ENCODE results near the gene PDIA5. TPM values are rescaled to one million over a fixed set of nuclear protein-coding genes. Genes with fewer than 3 reads are reported as not detected.

Gene PDIA5
- total and polyA plus RNA-seq, 4 donors: 15.5 to 38.6 (median 30.7) TPM

GRCh38 chr3:123130079-123130750 lies 63.4 kb downstream of the PDIA5 start:
- Histone ChIP-seq H3K9me3 (ENCODE audit: control insufficient read depth in 4 of 4, insufficient read depth in 3 of 4, low read length in 3 of 4) (peaks cover 0 to 5% (median 0%) of the 10 kb centered on the region in 4 donors), H3K36me3 (ENCODE audit: control insufficient read depth in 4 of 4, insufficient read depth in 4 of 4, low read length in 4 of 4) (peaks cover 0 to 34% (median under 1%) of the 10 kb centered on the region in 4 donors), H3K27ac (ENCODE audit: low read depth in 1 of 2, low read length in 1 of 2) (no peak overlapping the region), H3K9ac (ENCODE audit: insufficient read depth in 1 of 2, low read length in 2 of 2) (no peak overlapping the region), H3K4me3 (no peak overlapping the region), H3K27me3 (ENCODE audit: control insufficient read depth in 3 of 3, insufficient read depth in 3 of 3, low read length in 2 of 3) (no peaks in the 10 kb centered on the region), H3K4me1 (ENCODE audit: control insufficient read depth in 5 of 5, insufficient read depth in 5 of 5, low read length in 5 of 5) (no peaks in the 10 kb centered on the region)
- DNase-seq (no peak), ATAC-seq (ENCODE audit: insufficient read depth, low FRiP score) (no peak)
- TF ChIP-seq CTCF (IDR thresholded peaks at IDR 0.05; ENCODE audit: control extremely low read depth, extremely low read depth): no peak
- WGBS, 2 donors: 94% methylated on average over 12 of the region's 12 CpGs

- 86 to 87% methylated on average over 10 of the region's 10 CpGs for WGBS, 2 donors
- no peak for ATAC-seq (ENCODE audit: insufficient read depth, low FRiP score)
- Histone ChIP-seq H3K9ac (ENCODE audit: insufficient read depth in 1 of 2, low read length in 2 of 2) (no peak overlapping the region), H3K36me3 (ENCODE audit: control insufficient read depth in 4 of 4, insufficient read depth in 4 of 4, low read length in 4 of 4) (peaks cover 0 to 34% (median 0%) of the 10 kb centered on the region in 4 donors), H3K4me3 (no peak overlapping the region), H3K27me3 (ENCODE audit: control insufficient read depth in 3 of 3, insufficient read depth in 3 of 3, low read length in 2 of 3) (no peaks in the 10 kb centered on the region), H3K27ac (ENCODE audit: low read depth in 1 of 2, low read length in 1 of 2) (no peak overlapping the region), H3K4me1 (ENCODE audit: control insufficient read depth in 5 of 5, insufficient read depth in 5 of 5, low read length in 5 of 5) (no peaks in the 10 kb centered on the region), H3K9me3 (ENCODE audit: control insufficient read depth in 4 of 4, insufficient read depth in 3 of 4, low read length in 3 of 4) (peaks cover 0 to 2% (median 0%) of the 10 kb centered on the region in 4 donors)
- TF ChIP-seq CTCF (IDR thresholded peaks at IDR 0.05; ENCODE audit: control extremely low read depth, extremely low read depth): no peak
- no peak for DNase-seq
Measured at GRCh38 chr3:123134671-123135070, 67.8 kb downstream of the PDIA5 start.

GRCh38 chr3:123137001-123137400 lies 70.2 kb downstream of the PDIA5 start:
- no peaks in the 10 kb centered on the region for H3K27me3 ChIP-seq (ENCODE audit: control insufficient read depth in 3 of 3, insufficient read depth in 3 of 3, low read length in 2 of 3)
- H3K9ac ChIP-seq (ENCODE audit: insufficient read depth in 1 of 2, low read length in 2 of 2): no peak overlapping the region
- peaks cover 0 to 29% (median 0%) of the 10 kb centered on the region in 4 donors for H3K36me3 ChIP-seq (ENCODE audit: control insufficient read depth in 4 of 4, insufficient read depth in 4 of 4, low read length in 4 of 4)
- 90 to 94% methylated on average over 2 of the region's 2 CpGs for WGBS, 2 donors
- ATAC-seq (ENCODE audit: insufficient read depth, low FRiP score): no peak
- no peak overlapping the region for H3K27ac ChIP-seq (ENCODE audit: low read depth in 1 of 2, low read length in 1 of 2)
- no peak for TF ChIP-seq CTCF (IDR thresholded peaks at IDR 0.05; ENCODE audit: control extremely low read depth, extremely low read depth)
- DNase-seq: no peak
- no peak overlapping the region for H3K4me3 ChIP-seq
- H3K4me1 ChIP-seq (ENCODE audit: control insufficient read depth in 5 of 5, insufficient read depth in 5 of 5, low read length in 5 of 5): no peaks in the 10 kb centered on the region
- H3K9me3 ChIP-seq (ENCODE audit: control insufficient read depth in 4 of 4, insufficient read depth in 3 of 4, low read length in 3 of 4): no peaks in the 10 kb centered on the region

All from lung (tissue), 12 donors.